GM12872 (cell line): Measurements from ENCODE around the gene TWNK.
A peak's percentile ranks its signal among the peaks of the same experiment; 100 is the strongest.

ENCODE experiments used
- TF ChIP-seq, protein P1 (sequence below): IDR thresholded peaks from 3 replicates; pipeline ENCODE4 v1.5.1; 2011; ENCODE audit warnings: low read depth, mild to moderate bottlenecking, low read length, moderate library complexity; ENCODE audit not compliant: insufficient read depth

TWNK gene

DNA sequence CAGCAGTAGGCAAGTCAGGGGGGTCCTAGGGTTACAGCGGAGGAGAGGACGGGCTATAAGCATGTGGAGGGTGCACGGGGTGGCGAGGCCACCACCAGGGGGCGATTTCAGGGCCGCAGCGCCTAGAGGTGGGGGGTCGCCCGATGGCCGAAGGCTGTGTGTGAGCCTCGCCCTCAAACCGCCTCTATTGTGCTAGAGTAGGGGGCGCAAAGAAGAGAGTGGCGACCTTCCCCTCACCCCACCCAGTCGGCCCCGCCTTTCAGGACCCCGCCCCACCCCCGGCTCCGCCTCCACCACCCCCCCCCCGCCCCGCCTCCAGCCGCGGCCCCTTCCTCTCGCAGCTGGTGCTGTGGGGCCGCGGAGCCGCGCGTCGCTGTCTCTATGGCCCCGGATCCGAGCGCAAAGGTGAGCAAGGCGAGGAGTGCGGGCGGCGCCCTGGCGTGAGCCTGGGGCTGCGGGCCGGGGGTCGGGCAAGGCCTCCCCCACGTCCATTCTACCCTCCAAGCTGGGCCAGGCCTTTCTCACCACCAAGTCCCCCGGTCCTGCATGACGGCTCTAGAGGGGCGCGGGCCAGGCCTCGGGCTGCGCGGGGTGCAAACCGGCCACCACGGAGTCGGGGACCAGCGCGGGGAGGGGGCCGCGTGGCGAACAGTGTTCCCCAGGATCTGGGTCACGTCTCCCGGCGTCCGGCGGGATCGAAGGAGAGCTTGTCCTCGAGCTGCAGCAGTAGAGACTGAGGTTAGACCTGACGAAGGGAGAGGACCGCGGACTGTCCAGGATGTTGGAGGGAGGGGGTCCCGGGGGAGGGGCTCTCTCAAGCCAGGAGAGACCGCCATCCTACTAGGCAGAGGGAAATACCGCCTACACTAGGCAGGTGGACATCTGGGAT is 17.9 kb upstream of the TWNK start, which contains the start of gene SEMA4G:
SEMA4G (plus strand) TSS at position 318 of the 889 bp plus-strand sequence. CDS start 3,409 bp downstream, outside the sequence.
- TF ChIP-seq, protein P1, sequence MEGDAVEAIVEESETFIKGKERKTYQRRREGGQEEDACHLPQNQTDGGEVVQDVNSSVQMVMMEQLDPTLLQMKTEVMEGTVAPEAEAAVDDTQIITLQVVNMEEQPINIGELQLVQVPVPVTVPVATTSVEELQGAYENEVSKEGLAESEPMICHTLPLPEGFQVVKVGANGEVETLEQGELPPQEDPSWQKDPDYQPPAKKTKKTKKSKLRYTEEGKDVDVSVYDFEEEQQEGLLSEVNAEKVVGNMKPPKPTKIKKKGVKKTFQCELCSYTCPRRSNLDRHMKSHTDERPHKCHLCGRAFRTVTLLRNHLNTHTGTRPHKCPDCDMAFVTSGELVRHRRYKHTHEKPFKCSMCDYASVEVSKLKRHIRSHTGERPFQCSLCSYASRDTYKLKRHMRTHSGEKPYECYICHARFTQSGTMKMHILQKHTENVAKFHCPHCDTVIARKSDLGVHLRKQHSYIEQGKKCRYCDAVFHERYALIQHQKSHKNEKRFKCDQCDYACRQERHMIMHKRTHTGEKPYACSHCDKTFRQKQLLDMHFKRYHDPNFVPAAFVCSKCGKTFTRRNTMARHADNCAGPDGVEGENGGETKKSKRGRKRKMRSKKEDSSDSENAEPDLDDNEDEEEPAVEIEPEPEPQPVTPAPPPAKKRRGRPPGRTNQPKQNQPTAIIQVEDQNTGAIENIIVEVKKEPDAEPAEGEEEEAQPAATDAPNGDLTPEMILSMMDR = peak; percentile 87

DNA sequence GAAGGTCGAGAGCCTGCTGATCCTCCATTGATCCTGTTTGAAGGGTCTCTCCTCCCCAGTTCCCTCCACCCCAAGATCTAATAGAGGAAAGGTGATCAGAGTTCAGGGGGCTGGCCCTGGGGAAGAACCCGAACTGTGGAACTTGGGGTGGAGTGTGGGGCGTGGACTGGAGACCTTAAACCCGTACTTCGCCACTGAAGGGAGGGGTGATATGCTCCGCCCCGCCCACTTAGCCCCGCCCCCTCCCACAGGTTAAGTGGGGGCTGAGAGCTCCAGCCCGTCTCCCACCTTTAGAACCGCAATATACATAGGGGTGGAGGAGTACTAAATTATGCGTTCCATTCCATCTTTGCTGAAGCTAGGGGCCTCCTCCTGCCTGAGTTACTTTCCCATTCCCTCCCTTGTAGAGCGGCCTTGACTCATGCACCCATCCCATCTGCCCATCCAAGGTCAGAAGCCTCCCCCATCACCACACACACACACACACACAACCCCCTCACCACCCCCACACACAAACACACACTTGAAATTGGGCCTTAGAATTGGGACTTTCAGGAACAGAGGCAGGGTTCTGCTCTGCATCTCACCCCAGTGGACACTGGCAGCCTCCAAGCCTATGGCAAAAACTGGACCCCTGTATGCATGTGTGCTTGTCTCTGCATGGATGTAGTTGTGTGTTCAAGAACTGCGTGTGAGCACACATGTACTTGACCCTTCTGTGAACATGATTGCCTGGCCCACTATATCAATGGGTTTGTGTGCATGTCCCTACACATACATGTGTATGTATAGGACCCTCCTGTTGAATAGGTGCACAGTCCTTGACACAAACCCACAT is 17.0 kb upstream of the TWNK start:
- TF ChIP-seq, protein P1 = no peak

DNA sequence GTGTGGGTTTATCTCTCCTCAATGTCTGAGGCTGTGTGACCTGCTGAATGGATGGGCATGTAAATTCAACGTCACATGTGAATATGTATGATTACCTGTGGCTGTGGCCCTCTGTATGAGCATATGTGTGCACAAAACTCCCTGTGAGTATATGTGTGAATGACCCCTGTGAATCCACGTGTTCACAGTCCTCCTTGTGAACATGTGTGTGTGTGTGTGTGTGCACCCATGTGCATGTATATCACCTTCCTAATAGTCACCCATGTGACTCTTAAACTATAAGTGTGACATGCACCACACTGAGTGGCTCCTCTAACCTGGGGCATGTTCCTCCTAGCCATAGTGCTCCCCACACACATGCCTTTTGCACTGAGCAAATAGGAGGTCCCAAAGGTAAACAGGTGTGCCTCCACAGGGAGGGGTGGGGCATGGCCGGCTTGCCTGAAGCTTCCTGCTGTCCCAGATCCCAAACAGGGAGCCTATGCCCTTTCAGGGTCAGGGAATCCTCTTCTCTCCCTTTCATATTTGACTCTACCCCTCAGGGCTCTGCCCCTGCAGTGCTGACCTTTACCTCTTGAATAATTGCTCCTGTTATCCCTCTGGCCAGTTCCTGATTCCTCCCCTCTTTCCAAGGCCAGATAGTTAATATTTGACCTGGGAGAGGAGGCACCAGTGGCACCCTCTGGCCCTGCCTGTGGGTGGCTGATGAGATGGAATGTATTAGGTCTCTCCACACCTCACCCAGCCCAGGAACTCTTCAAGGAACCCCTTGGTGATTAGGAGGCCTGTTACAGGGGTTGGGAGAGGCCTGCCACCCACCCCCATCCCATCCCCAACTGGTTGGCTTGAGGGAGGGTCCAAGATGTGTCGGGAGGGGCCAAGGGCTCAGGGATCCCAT is 16.2 kb upstream of the TWNK start:
- TF ChIP-seq, protein P1 = no peak

DNA sequence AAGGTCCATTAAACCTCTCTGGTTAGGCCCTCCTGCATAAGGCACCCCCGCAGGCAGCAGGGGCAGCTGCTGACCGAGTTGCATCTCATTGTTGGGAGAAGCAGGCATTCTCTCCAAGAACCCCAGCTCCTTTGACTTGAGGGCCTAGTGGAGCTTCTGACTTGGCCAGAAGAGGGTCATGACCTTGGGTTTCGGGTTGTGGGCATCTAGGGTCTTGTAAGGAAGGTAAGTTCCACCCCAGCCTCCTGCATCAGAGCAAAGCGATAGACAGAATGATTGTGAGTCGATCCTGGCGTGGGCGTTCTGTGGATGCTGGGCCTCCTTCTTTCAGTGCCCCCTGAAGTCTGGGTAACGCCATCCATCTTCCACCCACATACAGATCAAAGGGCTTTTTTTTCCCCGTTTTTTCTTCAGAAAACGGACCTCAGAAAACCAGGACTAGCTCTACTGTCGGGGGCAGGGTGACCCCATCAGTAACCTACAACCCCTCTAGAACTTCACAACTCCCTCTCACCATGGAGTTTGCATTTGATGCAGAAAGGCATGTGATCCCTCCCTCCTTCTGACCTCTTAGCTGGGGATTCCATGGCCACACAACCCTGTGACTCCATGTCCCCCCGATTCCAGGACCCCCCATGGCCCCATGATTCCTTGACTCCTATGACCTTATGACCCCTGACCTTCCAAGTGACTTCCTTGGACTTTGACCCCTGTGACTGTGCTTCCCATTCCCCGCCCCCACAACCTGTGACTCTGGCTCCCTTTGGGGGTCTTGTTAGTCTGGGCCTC is 15.0 kb upstream of the TWNK start:
- TF ChIP-seq, protein P1 = no peak

DNA sequence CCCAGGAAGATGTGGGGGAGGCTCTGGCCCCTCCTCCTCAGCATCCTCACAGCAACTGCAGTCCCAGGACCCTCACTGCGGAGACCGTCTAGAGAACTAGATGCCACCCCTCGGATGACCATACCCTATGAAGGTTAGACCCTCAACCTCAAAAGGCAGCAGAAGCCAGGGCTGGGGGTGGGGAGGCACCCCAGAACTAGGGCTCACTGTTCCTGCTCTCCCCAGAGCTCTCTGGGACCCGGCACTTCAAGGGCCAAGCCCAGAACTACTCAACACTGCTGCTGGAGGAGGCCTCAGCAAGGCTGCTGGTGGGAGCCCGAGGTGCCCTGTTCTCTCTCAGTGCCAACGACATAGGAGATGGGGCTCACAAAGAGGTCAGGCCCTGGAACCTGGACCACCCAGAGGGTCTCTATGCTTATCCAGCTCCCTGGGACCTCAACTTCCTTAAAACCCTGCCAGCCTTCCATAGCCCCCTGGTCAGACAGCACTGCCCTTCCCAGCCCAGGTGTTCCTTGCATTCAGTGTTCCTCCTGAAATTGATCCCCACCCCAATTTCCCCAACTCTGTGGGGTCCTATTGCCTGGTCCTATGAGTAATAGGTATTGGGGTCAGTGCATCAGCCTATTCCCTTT is 14.3 kb upstream of the TWNK start:
- TF ChIP-seq, protein P1 = no peak

DNA sequence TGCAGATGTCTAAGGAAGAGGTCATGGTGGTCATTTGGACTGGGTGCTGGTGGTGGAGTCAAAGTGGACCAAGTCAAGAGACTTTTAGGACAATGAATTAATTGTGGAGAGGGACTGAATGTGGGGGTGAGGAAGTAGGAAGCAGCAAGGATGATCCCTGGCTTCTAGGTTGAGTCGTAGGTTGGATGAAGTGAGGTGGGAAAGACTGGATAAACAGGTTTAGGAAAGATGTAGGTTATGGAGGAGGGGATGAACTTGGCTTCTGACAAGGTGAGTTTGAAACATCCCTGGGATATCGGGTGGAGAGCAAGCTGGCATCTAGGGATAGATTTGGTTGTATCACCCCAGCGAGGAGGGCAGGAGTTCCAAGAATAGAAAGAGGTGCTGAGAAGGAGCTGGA is 10.4 kb upstream of the TWNK start:
- TF ChIP-seq, protein P1 = no peak
